Suprapubic skin (tissue), 4 donors: ENCODE data around the gene FRMD4B.

Experiments used
- CTCF ChIP-seq, 2 donors: fragments of 200-600 bp in 1 of 2; fragments of 450-650 bp in 1 of 2; sonication (generic) in 1 of 2; IDR thresholded peaks; one replicate each; pipeline ENCODE4 v1.5.1; 2016 to 2019; ENCODE audit warnings: antibody characterized with exemption in 2 of 2, mild to moderate bottlenecking in 1 of 2, moderate library complexity in 1 of 2
- EP300 ChIP-seq: sonication (generic); formaldehyde crosslinking; IDR thresholded peaks from one replicate; pipeline ENCODE4 v1.6.1; 2017; ENCODE audit warnings: antibody characterized with exemption
- POLR2A ChIP-seq, 2 donors: fragments of 450-650 bp; IDR thresholded peaks; one replicate each; pipeline ENCODE4 v1.6.1; 2017; ENCODE audit warnings: antibody characterized with exemption in 2 of 2, mild to moderate bottlenecking in 2 of 2, moderate library complexity in 2 of 2
- POLR2AphosphoS5 ChIP-seq, 3 donors: sonication (generic); formaldehyde crosslinking; IDR thresholded peaks; one replicate each; pipeline ENCODE4 v1.6.1; 2017; ENCODE audit warnings: antibody characterized with exemption in 3 of 3

- TF ChIP-seq CTCF (IDR thresholded peaks at IDR 0.05) = no peak
- TF ChIP-seq POLR2AphosphoS5 (IDR thresholded peaks at IDR 0.05) = no peak
- no peak for TF ChIP-seq POLR2A (IDR thresholded peaks at IDR 0.05)
- TF ChIP-seq EP300 = no peak
These were observed 248.5 kb downstream of the FRMD4B start for GRCh38 chr3:69137412-69137811.
